ENCODE measurements around the gene RAC3. TPM values are rescaled to one million over a fixed set of nuclear protein-coding genes. Genes with fewer than 3 reads are reported as not detected.
A peak's percentile ranks its signal among the peaks of the same experiment; 100 is the strongest.

Gene RAC3
- total and polyA plus RNA-seq, 9 of the 15 experiments (the other 6 are each of a cell fraction or from before 2014, with no cell fraction given): 0.23 to 292 (median 118) TPM

DNA sequence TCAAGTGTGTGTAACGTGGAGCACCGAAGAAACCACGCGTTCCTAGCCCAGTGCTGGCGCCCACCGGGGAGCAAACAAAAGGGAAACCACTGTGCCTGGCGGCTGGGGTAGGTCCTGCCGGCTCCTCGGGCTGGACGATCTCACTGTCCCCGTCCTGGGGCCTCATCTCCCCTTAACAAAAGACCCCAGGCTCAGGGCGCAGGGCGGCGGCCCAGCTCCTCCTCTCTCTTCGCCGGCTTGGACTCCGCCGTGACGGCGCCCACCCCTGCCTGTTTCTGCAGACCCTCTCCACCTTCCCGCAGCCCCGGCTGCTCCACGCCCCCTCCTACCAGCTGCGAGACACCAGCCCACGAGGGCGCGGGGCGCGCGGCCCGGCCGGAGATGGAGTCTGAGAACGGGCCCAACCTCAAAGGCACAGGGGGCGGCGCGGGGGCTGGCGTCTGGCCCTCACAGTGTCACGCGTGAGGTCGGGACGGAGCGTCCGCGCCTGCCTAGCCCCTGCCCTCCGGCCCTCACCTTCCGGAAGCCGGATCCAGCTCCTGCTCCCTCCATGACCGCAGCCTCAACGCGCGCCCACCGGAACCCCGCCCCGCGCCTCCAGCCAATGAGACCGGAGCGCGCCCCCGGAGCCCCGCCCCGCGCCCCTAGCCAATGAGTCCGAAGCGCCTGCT is 9.0 kb upstream of the RAC3 start, which contains the start of gene CENPX (continued):
- TF ChIP-seq, protein P1, sequence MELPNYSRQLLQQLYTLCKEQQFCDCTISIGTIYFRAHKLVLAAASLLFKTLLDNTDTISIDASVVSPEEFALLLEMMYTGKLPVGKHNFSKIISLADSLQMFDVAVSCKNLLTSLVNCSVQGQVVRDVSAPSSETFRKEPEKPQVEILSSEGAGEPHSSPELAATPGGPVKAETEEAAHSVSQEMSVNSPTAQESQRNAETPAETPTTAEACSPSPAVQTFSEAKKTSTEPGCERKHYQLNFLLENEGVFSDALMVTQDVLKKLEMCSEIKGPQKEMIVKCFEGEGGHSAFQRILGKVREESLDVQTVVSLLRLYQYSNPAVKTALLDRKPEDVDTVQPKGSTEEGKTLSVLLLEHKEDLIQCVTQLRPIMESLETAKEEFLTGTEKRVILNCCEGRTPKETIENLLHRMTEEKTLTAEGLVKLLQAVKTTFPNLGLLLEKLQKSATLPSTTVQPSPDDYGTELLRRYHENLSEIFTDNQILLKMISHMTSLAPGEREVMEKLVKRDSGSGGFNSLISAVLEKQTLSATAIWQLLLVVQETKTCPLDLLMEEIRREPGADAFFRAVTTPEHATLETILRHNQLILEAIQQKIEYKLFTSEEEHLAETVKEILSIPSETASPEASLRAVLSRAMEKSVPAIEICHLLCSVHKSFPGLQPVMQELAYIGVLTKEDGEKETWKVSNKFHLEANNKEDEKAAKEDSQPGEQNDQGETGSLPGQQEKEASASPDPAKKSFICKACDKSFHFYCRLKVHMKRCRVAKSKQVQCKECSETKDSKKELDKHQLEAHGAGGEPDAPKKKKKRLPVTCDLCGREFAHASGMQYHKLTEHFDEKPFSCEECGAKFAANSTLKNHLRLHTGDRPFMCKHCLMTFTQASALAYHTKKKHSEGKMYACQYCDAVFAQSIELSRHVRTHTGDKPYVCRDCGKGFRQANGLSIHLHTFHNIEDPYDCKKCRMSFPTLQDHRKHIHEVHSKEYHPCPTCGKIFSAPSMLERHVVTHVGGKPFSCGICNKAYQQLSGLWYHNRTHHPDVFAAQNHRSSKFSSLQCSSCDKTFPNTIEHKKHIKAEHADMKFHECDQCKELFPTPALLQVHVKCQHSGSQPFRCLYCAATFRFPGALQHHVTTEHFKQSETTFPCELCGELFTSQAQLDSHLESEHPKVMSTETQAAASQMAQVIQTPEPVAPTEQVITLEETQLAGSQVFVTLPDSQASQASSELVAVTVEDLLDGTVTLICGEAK (IDR thresholded peaks at IDR 0.05): peak; percentile 57; the same call in 1 of the 2 replicates
- TF ChIP-seq, protein P1 (CRISPR knock-in tag; IDR thresholded peaks at IDR 0.05): no peak
- TF ChIP-seq ETV1 (tag; conservative IDR thresholded peaks at IDR 0.05; ENCODE audit: low read depth): peak; percentile 82
- no peak for TF ChIP-seq SRSF3 (IDR thresholded peaks at IDR 0.05; ENCODE audit: insufficient read depth, low read length)

Data from K562 (cell line).